HL-60 (cell line): ENCODE measurements around the gene ERGIC1.

Source experiments
- DNase-seq, 2 experiments: peaks; one replicate each; pipeline ENCODE4 v3.0.0-alpha.2; 2010 to 2020; ENCODE audit warnings: low read depth in 1 of 2, low spot score in 1 of 2
- H3K27ac ChIP-seq: fragments of 250-450 bp; sonication (Bioruptor Pico); replicated peaks from 2 replicates; pipeline ENCODE4 v1.5.1; 2020; ENCODE audit warnings: mild to moderate bottlenecking, moderate library complexity
- H3K27me3 ChIP-seq: fragments of 250-450 bp; sonication (Bioruptor Pico); 2 replicates; pipeline ENCODE4 v1.5.1; 2021; ENCODE audit warnings: mild to moderate bottlenecking, moderate library complexity; ENCODE audit not compliant: insufficient read depth, poor library complexity, severe bottlenecking
- H3K4me3 ChIP-seq: replicated peaks from 2 replicates; pipeline ENCODE4 v1.5.1; 2011; ENCODE audit warnings: mild to moderate bottlenecking, control low read depth, low read length; ENCODE audit not compliant: insufficient read depth
- GABPA ChIP-seq: IDR thresholded peaks from 2 replicates; pipeline ENCODE4 v1.6.1; 2012; ENCODE audit warnings: low read depth
- POLR2AphosphoS5 ChIP-seq: IDR thresholded peaks from 2 replicates; pipeline ENCODE4 v1.6.1; 2012; ENCODE audit warnings: low read depth
- SPI1 ChIP-seq: IDR thresholded peaks from 2 replicates; pipeline ENCODE4 v1.6.1; 2012; ENCODE audit warnings: low read depth, mild to moderate bottlenecking, borderline replicate concordance
- TF ChIP-seq, protein P1 (sequence below): IDR thresholded peaks from 2 replicates; pipeline ENCODE4 v1.6.1; 2012; ENCODE audit warnings: low read depth; ENCODE audit not compliant: insufficient replicate concordance
- TF ChIP-seq, protein P2 (sequence below): IDR thresholded peaks from one replicate; pipeline ENCODE4 v1.5.1; 2011; ENCODE audit warnings: low read length, control low read depth, inconsistent platforms; ENCODE audit not compliant: insufficient read depth

Gene ERGIC1

DNA sequence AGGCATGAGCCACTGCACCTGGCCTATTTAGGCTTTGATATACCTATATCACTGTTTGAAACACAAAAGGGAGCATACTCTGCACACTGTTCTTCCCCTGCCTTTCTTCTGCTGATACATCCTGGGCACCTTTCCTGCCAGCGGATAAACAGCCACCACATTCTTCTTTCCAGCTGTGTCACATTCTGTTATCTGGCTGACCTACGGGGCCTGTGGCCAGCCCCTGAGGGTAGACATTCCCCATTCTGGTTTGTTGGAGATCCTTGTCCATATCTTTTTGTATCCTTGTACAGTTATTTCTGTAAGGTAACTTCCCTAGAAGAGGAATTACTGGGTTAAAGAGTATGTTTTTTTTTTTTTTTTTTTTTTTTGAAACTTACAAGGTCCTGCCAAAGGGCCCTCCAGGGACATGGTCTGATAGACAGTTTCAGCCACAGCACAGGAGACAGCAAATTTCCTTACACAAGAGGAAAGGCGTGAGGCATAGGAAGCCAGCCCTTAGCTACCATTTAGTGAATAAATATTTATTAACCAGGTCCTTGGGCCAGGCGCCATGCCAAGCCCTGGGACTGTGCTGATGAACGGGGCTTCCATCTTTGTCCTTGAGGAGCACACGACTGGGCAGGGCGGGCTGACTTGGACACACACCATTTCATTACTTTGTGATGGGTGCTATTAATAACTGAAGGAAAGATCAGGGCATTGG lies 57.8 kb downstream of the ERGIC1 start:
- Histone ChIP-seq H3K27ac (no peak overlapping the region), H3K27me3 (no peaks in the 10 kb centered on the region), H3K4me3 (no peak overlapping the region)
- TF ChIP-seq, protein P1, sequence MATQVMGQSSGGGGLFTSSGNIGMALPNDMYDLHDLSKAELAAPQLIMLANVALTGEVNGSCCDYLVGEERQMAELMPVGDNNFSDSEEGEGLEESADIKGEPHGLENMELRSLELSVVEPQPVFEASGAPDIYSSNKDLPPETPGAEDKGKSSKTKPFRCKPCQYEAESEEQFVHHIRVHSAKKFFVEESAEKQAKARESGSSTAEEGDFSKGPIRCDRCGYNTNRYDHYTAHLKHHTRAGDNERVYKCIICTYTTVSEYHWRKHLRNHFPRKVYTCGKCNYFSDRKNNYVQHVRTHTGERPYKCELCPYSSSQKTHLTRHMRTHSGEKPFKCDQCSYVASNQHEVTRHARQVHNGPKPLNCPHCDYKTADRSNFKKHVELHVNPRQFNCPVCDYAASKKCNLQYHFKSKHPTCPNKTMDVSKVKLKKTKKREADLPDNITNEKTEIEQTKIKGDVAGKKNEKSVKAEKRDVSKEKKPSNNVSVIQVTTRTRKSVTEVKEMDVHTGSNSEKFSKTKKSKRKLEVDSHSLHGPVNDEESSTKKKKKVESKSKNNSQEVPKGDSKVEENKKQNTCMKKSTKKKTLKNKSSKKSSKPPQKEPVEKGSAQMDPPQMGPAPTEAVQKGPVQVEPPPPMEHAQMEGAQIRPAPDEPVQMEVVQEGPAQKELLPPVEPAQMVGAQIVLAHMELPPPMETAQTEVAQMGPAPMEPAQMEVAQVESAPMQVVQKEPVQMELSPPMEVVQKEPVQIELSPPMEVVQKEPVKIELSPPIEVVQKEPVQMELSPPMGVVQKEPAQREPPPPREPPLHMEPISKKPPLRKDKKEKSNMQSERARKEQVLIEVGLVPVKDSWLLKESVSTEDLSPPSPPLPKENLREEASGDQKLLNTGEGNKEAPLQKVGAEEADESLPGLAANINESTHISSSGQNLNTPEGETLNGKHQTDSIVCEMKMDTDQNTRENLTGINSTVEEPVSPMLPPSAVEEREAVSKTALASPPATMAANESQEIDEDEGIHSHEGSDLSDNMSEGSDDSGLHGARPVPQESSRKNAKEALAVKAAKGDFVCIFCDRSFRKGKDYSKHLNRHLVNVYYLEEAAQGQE, result no peak
- TF ChIP-seq, protein P2, sequence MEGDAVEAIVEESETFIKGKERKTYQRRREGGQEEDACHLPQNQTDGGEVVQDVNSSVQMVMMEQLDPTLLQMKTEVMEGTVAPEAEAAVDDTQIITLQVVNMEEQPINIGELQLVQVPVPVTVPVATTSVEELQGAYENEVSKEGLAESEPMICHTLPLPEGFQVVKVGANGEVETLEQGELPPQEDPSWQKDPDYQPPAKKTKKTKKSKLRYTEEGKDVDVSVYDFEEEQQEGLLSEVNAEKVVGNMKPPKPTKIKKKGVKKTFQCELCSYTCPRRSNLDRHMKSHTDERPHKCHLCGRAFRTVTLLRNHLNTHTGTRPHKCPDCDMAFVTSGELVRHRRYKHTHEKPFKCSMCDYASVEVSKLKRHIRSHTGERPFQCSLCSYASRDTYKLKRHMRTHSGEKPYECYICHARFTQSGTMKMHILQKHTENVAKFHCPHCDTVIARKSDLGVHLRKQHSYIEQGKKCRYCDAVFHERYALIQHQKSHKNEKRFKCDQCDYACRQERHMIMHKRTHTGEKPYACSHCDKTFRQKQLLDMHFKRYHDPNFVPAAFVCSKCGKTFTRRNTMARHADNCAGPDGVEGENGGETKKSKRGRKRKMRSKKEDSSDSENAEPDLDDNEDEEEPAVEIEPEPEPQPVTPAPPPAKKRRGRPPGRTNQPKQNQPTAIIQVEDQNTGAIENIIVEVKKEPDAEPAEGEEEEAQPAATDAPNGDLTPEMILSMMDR, result no peak
- TF ChIP-seq SPI1, result no peak
- TF ChIP-seq GABPA, result no peak
- no peak for TF ChIP-seq POLR2AphosphoS5
- DNase-seq, result no peak

DNA sequence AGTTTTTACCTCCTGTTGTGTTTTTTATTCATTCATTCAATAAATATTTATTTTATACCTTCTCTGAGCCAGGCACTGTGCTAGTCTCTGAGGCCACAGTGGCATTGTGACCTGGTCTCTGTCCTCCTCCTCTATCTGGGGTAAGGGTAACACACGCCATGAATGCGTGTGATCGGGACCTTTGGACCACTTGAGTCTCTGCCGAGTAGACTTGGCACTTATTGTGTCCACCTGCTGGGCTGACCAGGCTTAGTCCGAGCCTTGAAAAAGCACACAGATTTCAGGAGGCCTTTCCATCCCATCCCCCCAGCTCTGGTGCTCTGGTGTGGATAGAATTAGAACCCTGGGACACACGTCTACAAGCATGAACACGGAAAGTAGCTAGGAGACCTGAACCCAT lies 58.7 kb downstream of the ERGIC1 start:
- Histone ChIP-seq H3K27me3 (no peaks in the 10 kb centered on the region), H3K27ac (no peak overlapping the region)

DNA sequence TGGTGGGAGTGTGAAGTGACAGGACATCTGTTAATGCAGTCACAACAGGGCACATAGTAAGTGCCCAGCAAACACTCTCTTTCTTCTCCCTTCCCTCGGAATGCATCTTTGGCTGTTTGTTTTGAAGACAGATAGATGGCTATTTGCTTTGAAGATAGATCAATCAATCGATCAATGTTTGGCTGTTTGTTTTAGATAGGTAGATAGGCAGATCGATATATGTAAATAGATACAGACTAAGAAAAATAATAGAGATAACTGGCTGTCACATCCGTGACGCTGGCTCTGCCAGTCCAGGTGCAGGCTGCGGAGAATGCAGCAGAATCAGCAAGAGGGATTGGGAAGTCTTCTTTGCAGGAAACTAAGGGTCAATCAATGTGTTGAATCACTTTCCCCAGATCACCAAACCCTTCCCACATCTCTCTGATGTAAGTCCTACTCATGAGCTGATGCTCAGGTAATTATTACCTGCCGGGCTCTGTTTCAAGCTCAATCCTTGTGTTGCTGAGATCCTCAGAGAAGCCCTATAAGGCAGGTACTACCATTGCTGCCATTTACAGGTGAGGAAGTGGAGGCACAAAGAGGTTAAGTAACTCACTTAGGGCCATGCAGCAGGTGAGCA lies 60.8 kb downstream of the ERGIC1 start:
- no peak for DNase-seq
- Histone ChIP-seq H3K4me3 (no peak overlapping the region), H3K27ac (no peak overlapping the region), H3K27me3 (no peaks in the 10 kb centered on the region)
- TF ChIP-seq, protein P1, result no peak
- TF ChIP-seq POLR2AphosphoS5 (no peak), GABPA (no peak), SPI1 (no peak)
- TF ChIP-seq, protein P2, result no peak

More for the DNA sequence above, 58.7 kb downstream of the ERGIC1 start:
- TF ChIP-seq GABPA, result no peak
- TF ChIP-seq, protein P2, result no peak
- TF ChIP-seq POLR2AphosphoS5, result no peak
- TF ChIP-seq SPI1, result no peak
- TF ChIP-seq, protein P1, result no peak
- no peak for DNase-seq
- H3K4me3 ChIP-seq, result no peak overlapping the region
